Activated effector memory CD4-positive, alpha-beta T cell treated with Interleukin-2 at 50 U/mL for 16 hours (primary cell): ENCODE data around the gene CIAO1.
A peak's percentile ranks its signal among the peaks of the same experiment; 100 is the strongest.
"Not testable (repeated sequence)": the region's sequence is repeated elsewhere in the genome, so short reads cannot be mapped to it uniquely, and the experiment has no call there.

ENCODE experiments used
- DNase-seq: peaks from one replicate; pipeline ENCODE4 v3.0.0-alpha.2; 2020

CIAO1 gene

DNA sequence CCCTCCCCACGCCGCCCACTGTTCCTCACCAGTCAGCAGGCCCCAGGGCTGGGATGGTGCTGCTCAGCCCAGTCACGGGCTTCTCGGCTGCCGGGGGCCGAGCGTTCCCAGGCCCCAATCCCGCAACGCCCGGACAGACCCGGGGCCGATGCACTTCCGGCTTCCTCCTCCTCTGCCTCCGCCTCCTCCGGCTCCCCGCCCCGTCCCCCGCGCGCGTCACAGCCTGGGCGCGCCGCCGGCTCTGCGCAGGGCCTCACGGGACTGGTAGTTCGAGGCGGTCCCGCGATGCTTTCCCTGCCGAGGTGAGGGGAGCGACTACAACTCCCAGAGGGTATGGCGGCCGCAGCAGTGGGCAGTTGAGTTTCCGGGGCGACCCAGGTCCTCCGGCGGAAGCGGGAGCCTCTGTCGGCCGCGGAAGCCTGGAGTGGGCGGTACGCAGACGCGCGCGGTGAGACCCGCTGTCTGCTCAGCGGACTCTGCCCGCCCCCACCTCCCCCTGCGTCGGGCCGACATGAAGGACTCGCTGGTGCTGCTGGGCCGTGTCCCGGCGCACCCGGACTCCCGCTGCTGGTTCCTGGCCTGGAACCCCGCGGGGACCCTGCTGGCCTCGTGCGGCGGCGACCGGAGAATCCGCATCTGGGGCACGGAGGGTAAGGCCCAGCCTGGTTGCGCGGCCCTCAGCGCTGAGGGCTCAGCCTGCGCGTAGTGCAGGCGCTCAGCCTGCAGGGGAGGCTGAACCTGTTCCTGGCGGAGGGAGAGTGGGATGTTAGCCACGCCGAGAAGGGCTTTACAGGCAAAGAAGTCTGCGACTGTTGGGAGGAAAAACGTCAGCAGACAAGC is at the start of gene CIAO1, which contains the start of gene TMEM127:
TSS of gene CIAO1 (plus strand) at position 386 of the 840 bp plus-strand sequence. CDS start at position 512, 126 bp downstream.
TSS of gene TMEM127 (minus strand) at position 158 of the 840 bp plus-strand sequence. CDS start 616 bp downstream, outside the sequence.
- DNase-seq, result peak; percentile 97

DNA sequence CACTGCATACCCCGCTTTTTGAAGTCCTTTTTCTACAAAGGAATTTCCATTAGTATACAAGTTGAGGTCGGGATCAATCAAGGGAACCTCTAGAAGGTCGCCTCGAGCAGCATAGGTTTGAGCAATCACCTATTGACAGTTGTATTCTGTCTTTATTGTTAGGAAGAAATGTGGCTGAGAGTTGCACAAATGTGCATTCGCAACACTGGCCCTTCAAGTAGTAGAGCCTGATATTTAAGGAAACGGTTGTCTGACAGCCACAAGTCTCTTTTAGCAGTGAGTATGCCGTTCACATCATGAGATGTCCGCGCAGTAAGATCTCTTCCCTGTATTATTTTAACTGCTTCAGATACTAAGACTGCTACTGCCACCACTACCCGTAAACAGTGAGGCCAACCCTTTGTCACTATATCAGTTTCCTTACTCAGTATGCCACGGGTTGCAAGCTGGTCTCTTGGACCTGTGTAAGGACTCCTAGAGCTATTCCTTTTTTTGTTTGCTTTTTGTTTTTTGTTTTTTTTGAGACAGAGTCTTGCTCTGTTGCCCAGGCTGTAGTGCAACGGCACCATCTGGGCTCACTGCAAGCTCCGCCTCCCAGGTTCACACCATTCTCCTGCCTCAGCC is 47.4 kb upstream of the CIAO1 start:
- no peak for DNase-seq

DNA sequence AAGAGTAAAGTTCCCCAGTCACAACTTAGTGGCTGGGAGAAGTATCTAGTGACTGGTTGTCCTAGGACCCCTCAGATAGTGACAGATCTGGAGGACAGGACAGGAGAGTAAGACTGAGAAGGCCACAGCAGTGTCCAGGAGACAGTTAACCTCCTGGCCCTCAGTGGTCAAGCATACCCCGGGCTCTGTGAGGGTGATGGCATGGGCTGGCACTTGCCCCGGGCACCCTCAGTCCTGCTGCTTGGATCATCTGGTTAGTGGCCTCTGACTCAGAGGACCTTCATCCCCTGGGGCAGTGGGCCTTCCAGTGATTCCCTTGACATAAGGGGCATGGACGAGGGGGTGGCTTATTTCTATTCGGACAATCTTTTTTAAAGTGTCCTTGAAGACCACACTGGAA is 46.1 kb upstream of the CIAO1 start:
- DNase-seq, result not testable (repeated sequence)

DNA sequence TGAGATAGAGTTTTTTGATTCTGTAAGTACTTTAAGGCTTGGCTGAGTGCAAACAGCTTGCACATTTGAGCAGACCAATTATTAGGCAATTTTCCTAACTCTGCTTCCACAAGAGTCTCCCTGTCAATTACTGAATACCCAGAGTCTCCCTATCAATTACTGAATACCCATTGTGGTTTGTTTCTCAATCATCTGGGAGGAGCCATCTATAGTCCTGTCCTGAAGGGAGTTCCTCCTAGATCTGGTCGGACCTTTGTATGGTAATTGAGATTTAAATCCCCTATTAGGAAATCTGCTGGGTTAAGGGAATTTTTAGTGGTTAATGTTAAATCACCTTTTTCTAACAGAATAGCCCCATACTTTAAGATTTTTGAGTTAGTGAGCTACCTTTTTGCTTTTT is 44.9 kb upstream of the CIAO1 start:
- not testable (repeated sequence) for DNase-seq

DNA sequence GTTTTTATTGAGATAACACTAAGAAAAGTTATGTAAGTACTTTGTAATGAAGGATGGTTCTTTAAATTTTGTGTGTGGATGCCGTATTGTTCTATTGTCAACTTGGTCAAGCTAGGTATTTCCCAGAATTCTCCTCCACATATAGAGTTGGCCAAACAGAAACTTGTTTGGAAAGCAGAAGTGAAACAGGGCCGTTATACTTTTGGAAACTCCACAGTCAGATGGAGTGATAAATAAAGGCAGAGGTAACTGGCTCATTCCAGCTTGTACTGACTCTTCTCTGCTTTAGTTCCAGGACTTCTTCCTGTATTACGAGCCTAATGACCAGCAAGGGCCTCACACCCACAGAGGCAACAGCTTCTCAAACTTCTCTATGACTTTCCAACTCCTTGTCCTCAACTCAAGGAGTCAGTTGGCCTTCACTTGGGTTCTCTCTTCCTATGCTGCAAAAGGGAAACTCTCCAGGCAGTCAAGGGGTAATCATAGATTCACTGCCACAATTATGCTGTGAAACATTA is 41.0 kb upstream of the CIAO1 start:
- no peak for DNase-seq

DNA sequence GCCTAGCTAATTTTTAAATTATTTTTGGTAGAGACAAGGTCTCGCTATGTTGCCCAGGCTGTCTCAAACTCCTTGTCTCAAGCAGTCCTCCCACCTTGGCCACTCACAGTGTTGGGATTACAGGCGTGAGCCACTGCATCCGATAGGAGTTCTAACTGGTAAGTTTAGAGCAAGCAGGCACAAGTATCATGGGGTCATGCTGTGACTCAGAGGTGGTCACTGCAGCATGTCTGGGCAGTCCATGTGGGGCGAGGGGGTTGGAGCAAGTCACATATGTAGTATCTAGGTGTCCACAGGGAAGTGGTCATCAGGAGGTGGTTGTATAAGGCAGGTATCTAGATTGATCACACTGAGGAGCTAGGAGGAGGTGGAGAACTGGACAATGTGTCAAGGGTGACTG is 34.7 kb upstream of the CIAO1 start:
- no peak for DNase-seq

DNA sequence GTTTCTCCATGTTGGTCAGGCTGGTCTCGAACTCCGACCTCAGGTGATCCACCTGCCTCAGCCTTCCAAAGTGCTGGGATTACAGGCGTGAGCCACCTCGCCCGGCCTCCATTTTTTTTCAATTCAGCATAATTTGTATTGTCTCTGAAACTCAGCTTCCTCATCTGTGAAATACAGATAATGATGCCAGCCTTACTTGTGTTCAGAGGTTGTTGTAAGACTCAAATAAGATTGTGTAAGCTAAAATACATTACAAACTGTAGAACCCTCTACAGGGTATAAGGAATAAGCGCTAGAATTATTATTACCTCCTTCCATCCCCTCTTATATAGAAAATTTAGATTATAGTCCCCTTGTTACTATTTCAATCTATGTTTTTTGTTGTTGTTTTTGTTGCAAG is 32.6 kb upstream of the CIAO1 start:
- no peak for DNase-seq

DNA sequence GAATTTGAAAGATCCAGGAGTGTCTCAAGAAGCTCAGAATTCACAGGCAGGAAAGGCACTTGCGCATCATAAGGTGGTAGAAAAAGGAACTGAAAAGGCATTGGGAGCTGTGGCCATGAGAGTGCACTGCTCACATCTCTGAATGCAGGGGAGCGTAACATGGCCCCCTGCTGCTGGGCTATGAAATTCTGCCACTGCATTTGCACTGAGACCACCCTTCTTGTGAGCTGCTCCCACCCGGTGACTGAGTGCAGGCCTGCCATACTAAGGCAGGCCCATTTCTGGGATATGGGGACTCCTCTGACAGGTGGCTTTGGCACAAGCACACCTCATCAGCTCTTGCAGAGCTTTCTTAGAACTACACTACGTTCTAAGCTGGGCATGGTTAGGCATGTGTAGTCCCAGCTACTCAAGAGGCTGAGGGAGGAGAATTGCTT is 32.1 kb upstream of the CIAO1 start:
- DNase-seq, result no peak

DNA sequence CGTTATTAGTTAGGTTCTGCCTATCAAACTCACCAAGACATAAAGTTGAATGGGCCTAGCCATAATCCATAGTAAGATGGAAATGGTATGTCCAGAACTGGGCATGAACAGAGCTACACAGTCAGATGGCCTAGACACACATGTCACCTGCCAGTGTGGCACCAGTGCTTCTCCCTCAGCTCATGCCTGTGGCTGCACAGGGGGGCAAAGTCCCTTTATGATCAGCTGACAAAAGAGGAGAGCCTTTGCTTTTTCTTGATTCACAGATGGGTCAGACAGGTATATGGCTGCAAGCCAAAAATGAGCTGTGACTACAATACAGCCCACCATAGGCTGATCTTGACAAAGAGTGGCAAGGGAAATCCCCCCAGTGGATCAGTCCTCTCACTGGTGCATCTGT is 29.1 kb upstream of the CIAO1 start:
- no peak for DNase-seq

DNA sequence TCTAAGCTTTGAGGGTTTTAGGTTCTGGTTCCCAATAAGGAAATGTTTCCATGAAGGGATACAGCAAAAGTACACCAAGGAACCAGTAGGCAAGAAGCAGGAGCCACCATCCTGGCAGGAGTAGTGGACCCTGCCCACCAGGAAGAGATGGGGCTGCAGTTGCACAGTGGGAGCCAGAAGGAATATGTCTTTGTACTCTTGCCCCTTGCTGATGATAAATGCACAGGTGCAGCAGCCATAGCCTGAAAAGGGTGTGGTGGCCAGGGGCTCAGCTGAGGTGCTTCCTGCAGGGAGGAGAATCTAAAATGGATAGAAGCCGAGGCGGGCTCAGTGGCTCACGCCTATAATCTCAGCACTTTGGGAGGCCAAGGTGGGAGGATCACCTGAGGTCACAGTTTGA is 27.8 kb upstream of the CIAO1 start:
- DNase-seq, result no peak

DNA sequence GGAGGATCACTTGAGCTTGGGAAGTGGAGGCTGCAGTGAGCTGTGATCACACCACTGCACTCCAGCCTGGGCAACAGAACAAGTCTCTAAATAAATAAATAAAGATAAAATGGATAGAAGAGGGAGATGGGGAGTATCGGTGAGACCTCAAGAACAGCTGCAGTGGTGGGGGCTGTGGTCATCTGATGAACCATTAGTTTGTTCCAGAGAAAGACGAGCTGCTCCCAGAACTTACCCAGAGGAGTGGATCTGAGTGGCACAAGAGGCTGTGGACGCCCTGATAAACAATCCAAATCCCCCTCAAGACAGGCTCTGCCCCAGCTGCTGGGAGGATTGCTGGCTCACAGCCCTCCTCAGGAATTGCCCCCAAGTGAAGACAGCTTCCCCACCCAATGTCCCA is 26.9 kb upstream of the CIAO1 start:
- DNase-seq, result no peak

DNA sequence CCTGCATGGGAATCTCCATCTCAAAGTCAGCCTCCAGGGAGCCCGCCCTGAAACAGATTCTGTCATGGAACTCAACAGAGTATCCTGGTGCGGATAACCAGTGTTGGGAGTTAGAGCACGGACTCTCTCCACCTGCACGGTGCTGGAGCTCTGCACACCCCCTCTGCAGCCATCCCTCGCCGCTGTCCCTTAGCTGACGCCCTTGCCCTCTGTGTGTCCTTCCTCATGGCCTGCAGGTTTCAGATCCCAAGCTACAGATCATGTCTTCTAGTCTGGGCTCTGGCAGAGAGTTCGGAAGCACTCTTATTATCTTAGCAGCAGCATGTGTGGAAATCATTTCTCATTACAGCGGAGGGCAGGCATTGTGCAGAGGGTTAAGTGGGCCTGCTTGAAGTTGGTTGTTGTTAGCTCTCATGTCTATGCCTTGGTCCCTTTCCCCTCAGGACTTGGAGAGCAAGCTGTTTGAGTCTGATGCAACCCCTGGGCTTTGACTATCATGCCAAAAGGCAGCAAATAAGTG is 26.2 kb upstream of the CIAO1 start:
- no peak for DNase-seq

DNA sequence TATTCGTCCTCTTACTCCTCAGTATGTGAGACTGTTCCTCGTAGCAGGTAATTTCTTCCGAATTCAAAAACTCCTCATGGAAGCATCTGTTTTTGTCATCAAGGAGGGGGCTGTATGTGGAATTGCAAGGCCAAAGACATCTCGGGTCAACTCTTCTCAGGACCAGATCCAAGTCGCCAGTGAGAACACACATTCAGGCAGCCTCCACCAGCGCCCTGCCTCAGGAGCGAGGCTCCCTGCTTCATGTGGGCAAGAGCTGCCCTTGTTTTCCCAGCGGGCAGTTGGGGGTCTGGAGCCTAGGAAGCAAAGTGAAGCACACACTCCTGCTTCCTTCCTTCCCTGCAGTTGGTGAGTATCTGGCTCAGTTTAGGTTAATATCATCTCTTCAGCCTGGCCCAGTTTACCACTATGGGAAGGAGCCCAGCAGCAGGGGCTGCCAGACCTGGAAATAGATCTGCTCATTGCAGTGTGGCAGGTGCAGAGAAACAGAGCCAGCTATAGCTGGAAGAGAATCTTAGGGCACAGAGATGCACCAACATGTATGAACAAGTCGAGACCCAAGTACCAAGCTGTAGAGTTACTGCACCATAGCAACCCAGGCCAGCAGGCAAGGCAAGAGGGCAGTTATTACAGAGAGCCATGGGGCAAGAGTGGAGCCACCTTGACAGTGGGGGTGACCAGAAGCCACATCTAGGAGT is 25.5 kb upstream of the CIAO1 start:
- DNase-seq, result no peak

DNA sequence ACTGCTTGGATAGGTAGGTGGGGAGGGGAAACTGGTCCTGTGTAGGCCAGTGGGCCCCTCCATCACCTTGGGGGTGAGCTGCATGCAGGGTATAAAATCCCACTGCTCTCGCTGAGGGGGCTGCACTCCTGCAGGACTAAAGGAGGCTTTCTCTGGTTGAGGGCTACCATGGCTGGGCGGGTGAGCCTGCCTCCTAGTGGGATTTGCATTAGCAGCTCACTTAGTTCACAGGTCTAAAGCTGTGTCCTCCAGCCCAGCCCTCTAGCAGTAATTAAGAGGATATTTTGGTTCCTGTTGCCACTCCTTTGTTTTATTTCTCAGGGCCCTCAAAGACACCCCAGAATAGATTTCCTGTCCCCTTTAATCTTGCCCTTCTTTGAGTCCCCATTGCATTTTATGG is 24.8 kb upstream of the CIAO1 start:
- no peak for DNase-seq

DNA sequence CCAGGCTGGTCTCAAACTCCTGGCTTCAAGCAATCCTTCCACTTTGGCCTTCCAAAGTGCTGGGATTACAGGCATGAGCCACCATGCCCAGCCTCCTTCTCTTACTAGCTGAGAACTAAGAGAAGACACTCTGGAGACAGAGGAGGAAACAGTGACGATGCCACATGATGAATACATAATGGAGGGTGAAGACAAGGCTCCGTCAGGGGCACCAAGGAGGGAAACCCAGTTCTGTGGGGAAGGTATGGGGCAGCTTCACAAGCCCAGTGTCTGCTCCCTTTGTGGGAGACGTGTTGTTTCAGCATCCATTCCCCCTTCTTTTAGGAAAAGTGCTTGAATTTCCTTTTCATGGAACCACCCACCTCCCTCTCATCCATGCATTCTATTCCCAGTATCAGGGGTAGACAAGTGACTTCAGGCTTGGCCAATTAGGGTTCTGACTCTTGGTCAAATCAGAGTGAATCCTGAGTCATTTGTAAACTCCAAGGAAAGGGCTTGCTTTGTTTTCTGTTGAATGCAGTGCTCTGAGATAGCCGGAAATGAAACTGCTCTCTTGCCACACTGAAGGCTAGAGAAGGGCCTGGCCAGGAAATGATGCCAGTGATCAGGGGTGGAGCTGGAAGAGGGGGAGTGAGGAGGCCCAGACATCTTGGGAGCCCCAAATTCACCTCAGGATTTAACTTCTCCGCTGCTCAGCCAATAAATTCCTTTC is 24.0 kb upstream of the CIAO1 start:
- DNase-seq, result peak; percentile 33

DNA sequence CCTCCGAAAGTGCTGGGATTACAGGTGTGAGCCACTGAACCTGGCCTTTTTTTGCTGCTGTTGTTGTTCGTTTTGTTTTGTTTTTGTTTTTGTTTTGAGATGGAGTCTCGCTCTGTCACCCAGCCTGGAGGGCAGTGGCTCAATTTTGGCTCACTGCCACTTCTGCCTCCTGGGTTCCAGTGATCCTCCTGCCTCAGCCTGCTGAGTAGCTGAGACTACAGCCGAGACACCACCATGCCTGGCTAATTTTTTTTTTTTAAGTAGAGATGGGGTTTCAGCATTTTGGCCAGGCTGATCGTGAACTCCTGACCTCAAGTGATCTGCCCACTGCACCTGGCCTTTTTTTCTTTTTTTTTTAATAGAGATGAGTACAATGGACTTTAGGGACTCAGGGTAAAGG is 22.2 kb upstream of the CIAO1 start:
- no peak for DNase-seq

DNA sequence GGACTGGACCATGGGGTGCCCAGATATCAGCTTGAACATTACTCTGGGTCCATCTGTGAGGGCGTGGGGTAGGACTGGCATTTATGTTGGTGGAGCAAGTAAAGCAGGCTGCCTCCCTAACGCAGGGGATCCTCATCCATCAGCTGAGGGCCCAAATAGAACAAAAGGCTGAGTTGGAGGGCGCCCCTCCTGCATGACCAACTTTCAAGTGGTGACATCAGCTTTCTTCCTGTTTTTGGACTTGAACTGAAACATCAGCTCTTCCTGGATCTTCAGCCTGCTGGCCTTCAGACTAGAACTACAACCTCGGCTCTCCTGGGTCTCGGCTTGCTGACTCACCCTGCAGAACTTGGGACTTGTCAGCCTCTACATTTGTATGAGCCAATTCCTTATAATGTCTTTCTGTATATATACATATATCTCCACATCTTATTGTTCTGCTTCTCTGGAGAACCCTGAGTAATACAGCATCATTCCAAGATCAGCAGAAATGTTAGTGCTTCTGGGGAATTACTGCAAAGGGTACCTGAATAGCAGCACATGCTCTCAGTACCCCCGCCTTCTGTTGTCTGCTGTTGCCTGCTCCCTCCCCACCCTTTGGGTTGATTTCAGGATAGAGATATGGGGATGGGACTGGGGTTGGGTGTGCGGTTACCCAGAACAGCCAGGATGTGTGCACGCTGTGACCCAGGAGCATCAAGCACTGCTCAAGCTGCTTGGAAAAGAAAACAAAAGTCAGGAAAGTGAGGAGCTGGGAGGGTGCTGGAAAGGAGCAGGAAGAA is 20.2 kb upstream of the CIAO1 start:
- no peak for DNase-seq

DNA sequence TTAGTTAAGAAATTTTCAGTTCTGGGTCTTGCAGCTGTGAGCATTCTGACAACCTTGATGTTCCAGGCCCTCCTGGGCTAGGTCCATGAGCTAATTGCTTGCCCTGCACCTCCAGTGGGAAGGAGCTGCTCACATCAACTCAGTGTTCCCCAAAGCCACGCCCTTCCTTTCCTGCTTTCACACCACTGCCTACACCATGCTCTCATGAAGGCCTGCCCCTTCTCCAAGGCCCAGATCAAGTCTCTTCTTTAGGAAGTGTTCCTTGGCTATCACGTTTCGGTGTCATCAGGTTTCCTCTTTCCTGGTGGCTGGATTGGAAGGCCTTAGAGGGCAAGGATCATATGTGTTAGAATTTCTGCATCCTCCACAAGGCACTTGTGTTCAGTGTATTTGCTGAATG is 19.0 kb upstream of the CIAO1 start:
- no peak for DNase-seq

DNA sequence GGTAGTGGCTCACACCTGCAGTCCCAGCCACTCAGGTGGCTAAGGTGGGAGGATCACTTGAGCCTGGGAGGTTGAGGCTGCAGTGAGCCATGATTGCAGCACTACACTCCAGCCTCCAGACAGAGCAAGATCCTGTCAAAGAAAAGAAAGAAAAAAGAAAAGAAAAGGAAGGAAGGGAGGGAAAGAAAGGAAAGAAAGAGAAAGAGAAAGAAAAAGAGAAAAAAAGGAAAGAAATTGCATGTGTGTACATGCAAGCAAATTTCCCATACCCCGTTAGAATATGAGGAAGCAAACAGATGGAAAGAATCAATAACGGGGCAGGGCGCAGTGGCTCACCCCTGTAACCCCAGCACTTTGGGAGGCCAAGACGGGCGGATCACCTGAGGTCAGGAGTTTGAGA is 18.1 kb upstream of the CIAO1 start:
- DNase-seq, result no peak

DNA sequence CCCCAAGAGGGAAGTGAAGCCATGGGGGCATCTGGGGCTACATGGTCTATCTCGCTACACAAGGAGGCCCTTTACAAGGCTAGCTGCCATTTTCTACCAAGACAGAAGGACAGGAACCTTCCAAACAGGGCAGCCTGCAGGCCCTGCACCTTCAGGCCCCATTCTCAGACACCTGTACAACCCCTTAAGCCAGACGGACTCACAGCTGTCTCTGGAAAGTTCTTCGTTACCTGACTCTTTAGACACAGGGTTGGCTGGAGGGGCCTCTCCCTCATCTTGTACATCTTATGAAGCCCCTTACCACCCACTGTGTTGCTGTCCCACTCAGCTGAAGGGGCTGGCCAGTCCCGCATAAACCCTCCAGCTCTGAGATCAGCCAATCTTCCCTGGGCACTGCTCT is 17.4 kb upstream of the CIAO1 start:
- DNase-seq, result no peak

DNA sequence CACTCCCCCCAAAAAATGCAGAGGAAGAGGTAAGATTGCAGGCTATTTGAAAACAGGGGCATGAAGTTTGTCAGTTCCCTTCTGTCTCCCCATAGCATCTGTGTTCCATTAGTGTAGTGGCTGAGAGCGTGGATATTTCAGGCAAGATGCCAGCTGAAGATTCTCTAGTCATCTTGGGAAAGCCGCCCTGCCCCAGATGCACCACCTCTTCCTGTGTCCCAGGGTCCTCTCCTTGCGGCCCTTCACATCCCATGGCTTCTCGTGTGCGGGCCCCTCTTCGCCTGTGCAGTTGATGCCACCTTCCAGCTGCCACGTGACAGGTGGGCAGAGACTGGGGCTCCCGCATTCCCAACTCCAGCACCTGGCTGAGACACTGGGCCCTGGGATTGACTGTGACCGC is 16.4 kb upstream of the CIAO1 start:
- no peak for DNase-seq

DNA sequence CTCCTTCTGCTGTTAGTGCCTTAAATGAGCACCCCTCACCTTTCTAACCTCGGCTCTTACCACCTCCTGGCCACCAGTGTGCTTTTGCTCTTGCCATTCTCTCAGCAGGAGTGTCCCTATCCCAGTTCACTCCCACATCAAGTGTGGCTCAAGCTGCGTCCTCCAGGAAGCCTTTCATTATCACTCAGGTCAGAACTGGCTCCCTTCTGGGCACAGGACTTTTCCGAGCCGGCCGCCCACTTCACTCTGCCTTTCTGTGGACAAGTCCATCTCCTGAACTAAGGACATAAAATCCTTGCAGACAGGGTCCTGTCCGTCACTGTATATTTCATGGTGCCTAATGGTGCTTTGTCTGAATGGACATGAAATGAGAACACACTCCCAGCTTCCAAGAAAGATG is 15.8 kb upstream of the CIAO1 start:
- no peak for DNase-seq
